Gastrocnemius medialis (tissue), 4 donors: Measurements from ENCODE around the gene KRT75. TPM values are rescaled to one million over a fixed set of nuclear protein-coding genes. Genes with fewer than 3 reads are reported as not detected.

Source experiments
- ATAC-seq, 2 donors: fragments of 150-250 bp; one replicate each; pipeline ENCODE4 v1.9.1; 2016
- DNase-seq, 2 donors: peaks; one replicate each; pipeline ENCODE4 v3.0.0-alpha.2; 2019
- H3K27ac ChIP-seq, 4 donors: fragments of 200-600 bp; sonication (generic); 1 replicate in 1 of 4; 2 replicates in 3 of 4; pipeline ENCODE4 v1.5.1; 2016 to 2018; ENCODE audit warnings: mild to moderate bottlenecking in 2 of 4, moderate library complexity in 1 of 4
- H3K27me3 ChIP-seq, 3 donors: fragments of 200-600 bp; sonication (generic) in 2 of 3; 1 replicate in 1 of 3; 2 replicates in 2 of 3; pipeline versions ENCODE4 v1.5.1 to v1.6.0; 2016 to 2019; ENCODE audit warnings: mild to moderate bottlenecking in 1 of 3, moderate library complexity in 1 of 3
- H3K36me3 ChIP-seq, 2 donors: fragments of 200-600 bp; sonication (generic) in 1 of 2; one replicate each; pipeline ENCODE4 v1.5.1; 2017 to 2018
- H3K4me1 ChIP-seq, 2 donors: fragments of 200-600 bp; sonication (generic) in 1 of 2; one replicate each; pipeline ENCODE4 v1.5.1; 2016 to 2017; ENCODE audit warnings: mild to moderate bottlenecking in 2 of 2
- H3K4me3 ChIP-seq, 4 donors: fragments of 200-600 bp; sonication (generic) in 3 of 4; 1 replicate in 1 of 4; 2 replicates in 3 of 4; pipeline ENCODE4 v1.5.1; 2016 to 2019; ENCODE audit warnings: mild to moderate bottlenecking in 2 of 4
- H3K9me3 ChIP-seq, 3 donors: fragments of 200-600 bp; sonication (generic) in 2 of 3; 1 replicate in 1 of 3; 2 replicates in 2 of 3; pipeline ENCODE4 v1.5.1; 2016 to 2019
- POLR2A ChIP-seq, 2 donors: fragments of 450-650 bp; IDR thresholded peaks; one replicate each; pipeline ENCODE4 v1.6.1; 2017; ENCODE audit warnings: antibody characterized with exemption in 2 of 2, mild to moderate bottlenecking in 2 of 2, moderate library complexity in 2 of 2
- in situ Hi-C, 4 donors: fragments of 200-750 bp; cut with MboI; loops; one replicate each; pipeline versions ENCODE4 v1.15.0 to v1.8.0; 2017; ENCODE audit warnings: low sequenced_read_pairs in 4 of 4
- intact Hi-C: fragments of 100-400 bp; cut with DNase I; formaldehyde crosslinking; loops from one replicate; pipeline ENCODE4 v1.15.1; 2023; ENCODE audit warnings: low total_unique reads
- total RNA-seq, 4 donors: library from RNA; depleted of rRNA; stranded (reverse); fragments of >200 nt; gene quantifications; one replicate each; pipeline versions ENCODE4 v1.1.0 to v1.2.3, GENCODE V29; 2016
- TF ChIP-seq, protein P1 (sequence below), 5 experiments: fragments of 450-650 bp in 3 of 5; fragments of 200-600 bp in 2 of 5; sonication (generic) in 2 of 5; IDR thresholded peaks in 4 of 5; conservative IDR thresholded peaks in 1 of 5; 1 replicate in 4 of 5; 2 replicates in 1 of 5; pipeline ENCODE4 v1.5.1; 2016 to 2019; ENCODE audit warnings: antibody characterized with exemption in 5 of 5, mild to moderate bottlenecking in 3 of 5, moderate library complexity in 3 of 5

Gene KRT75
- total RNA-seq, 4 donors from 2014 or later, result not detected

DNA sequence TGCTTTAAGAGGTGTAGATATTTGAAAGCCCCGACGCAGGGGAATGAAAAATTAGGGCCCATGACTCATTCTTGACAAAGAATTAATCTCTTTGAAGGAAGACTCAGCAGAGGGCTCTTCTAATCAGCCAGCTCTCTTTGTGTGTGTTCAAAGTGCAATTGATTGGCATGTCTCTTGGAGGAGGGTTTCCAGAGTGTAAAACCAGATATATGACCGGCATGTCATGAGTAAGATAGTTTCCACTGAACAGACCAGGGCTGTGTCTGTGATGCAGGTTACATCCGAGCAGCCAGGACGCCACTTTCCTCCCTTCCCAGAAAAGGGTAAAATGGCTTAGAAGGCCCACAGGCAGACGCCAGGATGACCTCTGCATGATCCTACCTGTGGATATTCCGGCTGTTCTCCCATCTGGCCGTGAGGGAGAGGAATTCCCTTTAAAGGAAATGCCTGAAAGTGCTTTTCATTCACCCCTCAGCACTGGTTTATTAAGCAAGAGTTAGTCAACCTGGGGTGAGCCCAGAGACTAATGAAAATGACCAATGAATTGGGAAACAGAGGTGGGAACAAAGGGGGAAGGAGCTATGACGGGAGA lies 7.2 kb upstream of the KRT75 start:
- DNase-seq (no peak), ATAC-seq (no peak)
- H3K27me3 ChIP-seq, result peaks cover 0 to 5% (median 0%) of the 10 kb centered on the region in 3 donors
- H3K36me3 ChIP-seq, result no peaks in the 10 kb centered on the region
- H3K4me1 ChIP-seq, result no peaks in the 10 kb centered on the region
- no peak overlapping the region for H3K4me3 ChIP-seq
- no peak for TF ChIP-seq POLR2A (IDR thresholded peaks at IDR 0.05)
- TF ChIP-seq, protein P1, sequence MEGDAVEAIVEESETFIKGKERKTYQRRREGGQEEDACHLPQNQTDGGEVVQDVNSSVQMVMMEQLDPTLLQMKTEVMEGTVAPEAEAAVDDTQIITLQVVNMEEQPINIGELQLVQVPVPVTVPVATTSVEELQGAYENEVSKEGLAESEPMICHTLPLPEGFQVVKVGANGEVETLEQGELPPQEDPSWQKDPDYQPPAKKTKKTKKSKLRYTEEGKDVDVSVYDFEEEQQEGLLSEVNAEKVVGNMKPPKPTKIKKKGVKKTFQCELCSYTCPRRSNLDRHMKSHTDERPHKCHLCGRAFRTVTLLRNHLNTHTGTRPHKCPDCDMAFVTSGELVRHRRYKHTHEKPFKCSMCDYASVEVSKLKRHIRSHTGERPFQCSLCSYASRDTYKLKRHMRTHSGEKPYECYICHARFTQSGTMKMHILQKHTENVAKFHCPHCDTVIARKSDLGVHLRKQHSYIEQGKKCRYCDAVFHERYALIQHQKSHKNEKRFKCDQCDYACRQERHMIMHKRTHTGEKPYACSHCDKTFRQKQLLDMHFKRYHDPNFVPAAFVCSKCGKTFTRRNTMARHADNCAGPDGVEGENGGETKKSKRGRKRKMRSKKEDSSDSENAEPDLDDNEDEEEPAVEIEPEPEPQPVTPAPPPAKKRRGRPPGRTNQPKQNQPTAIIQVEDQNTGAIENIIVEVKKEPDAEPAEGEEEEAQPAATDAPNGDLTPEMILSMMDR (IDR thresholded peaks at IDR 0.05 in 4 of 5, conservative IDR thresholded peaks at IDR 0.05 in 1 of 5), result no peak
- no peaks in the 10 kb centered on the region for H3K9me3 ChIP-seq
- intact Hi-C loops (no loop called here), in situ Hi-C loops (no loop called here)
- H3K27ac ChIP-seq, result no peak overlapping the region

DNA sequence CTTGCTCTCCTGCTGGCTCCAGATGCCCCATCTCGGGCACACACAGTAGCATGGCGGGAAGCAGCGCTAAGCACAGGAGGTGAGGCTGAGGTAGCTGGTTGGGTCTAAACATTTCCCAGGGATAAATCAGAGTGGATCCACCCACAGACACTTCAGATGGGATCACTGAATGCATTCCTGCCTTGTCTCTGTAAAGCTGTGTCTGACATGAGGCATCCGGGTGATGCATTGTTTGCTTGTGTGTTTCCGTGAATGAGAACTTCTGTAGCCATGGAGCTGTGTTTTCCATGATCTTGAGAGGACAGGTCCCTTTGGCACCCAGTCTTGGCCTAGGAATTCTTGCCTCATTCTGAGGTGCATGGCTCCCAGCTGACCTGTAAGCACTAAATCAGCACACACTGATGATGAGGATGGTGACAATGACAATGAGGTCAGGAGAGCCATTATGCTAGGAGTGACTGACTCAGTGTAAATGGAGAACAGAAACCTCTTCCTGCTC lies 6.7 kb upstream of the KRT75 start:
- ATAC-seq (no peak), DNase-seq (no peak)
- Histone ChIP-seq H3K36me3 (no peaks in the 10 kb centered on the region), H3K27ac (no peak overlapping the region), H3K4me3 (no peak overlapping the region), H3K4me1 (no peaks in the 10 kb centered on the region), H3K9me3 (no peaks in the 10 kb centered on the region), H3K27me3 (peaks cover 0 to 5% (median 0%) of the 10 kb centered on the region in 3 donors)
- in situ Hi-C loops (no loop called here), intact Hi-C loops (no loop called here)
- TF ChIP-seq POLR2A (IDR thresholded peaks at IDR 0.05), result no peak
- TF ChIP-seq, protein P1 (IDR thresholded peaks at IDR 0.05 in 4 of 5, conservative IDR thresholded peaks at IDR 0.05 in 1 of 5), result no peak

DNA sequence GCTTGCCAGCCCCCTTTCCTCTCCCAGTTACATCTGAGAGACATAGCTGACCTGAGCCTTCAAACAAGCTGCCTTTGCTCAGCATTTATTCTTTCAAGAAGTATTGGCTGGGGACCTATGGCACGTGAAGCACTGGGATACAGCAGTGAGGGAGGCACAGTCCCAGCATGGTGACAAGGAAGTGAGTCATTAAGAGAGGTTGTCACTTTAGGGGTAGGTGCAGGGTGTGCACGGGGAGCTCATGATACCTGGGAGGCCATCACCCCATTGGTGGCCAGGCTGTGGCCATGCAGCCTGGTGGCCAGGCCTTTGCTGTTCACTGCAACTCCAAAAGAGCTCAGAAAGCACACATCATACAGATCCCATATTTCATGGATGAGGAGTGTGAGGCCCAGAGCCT lies 5.7 kb upstream of the KRT75 start:
- TF ChIP-seq POLR2A (IDR thresholded peaks at IDR 0.05), result no peak
- TF ChIP-seq, protein P1 (IDR thresholded peaks at IDR 0.05 in 4 of 5, conservative IDR thresholded peaks at IDR 0.05 in 1 of 5), result no peak
- no peaks in the 10 kb centered on the region for H3K9me3 ChIP-seq
- H3K27ac ChIP-seq, result no peak overlapping the region
- in situ Hi-C loops, result no loop called here
- no peak overlapping the region for H3K4me3 ChIP-seq
- ATAC-seq (no peak), DNase-seq (no peak)
- no peaks in the 10 kb centered on the region for H3K36me3 ChIP-seq
- intact Hi-C loops, result no loop called here
- H3K4me1 ChIP-seq, result no peaks in the 10 kb centered on the region
- H3K27me3 ChIP-seq, result peaks cover 0 to 5% (median 2%) of the 10 kb centered on the region in 3 donors

DNA sequence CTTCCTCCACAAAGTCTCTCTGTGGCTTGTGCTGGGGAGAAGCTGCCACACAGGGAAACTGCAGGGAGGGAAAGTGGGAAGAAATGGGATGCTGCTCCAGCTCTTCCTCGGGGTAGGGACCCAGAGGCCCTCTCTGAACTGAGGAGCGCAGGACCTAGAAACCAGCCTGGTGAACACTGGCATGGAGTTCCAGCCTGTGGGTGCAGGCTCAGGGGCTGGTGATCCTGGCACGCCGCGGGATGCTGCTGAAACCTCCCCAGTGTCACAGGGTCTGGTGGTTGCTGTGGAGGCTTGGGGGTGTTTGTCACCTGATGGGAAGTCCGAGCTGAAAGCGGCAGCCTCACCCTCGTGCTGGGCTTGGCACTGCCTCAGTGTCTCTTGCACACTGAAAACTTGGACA lies 5.2 kb upstream of the KRT75 start:
- no peaks in the 10 kb centered on the region for H3K36me3 ChIP-seq
- no peak for ATAC-seq

More for the DNA sequence above, 5.2 kb upstream of the KRT75 start:
- TF ChIP-seq POLR2A (IDR thresholded peaks at IDR 0.05), result no peak
- TF ChIP-seq, protein P1 (IDR thresholded peaks at IDR 0.05 in 4 of 5, conservative IDR thresholded peaks at IDR 0.05 in 1 of 5), result no peak
- in situ Hi-C loops, result no loop called here
- no peak for DNase-seq
- H3K9me3 ChIP-seq, result no peaks in the 10 kb centered on the region
- no peak overlapping the region for H3K4me3 ChIP-seq
- intact Hi-C loops, result no loop called here
- H3K27me3 ChIP-seq, result peaks cover 0 to 6% (median 5%) of the 10 kb centered on the region in 3 donors
- H3K27ac ChIP-seq, result no peak overlapping the region
- H3K4me1 ChIP-seq, result no peaks in the 10 kb centered on the region
